SU-DHL-6 (cell line): ENCODE data around the gene MEGF6.

ENCODE experiments used
- H2AFZ ChIP-seq: fragments of 200-600 bp; sonication (generic); 2 replicates; pipeline ENCODE4 v1.6.1; 2014; ENCODE audit warnings: low read depth, mild to moderate bottlenecking, moderate library complexity, mixed read lengths, antibody characterized with exemption, low read length; ENCODE audit not compliant: severe bottlenecking
- H3F3A ChIP-seq: fragments of 200-600 bp; shearing (Covaris generic); 2 replicates; pipeline ENCODE4 v1.6.0; 2016; ENCODE audit warnings: antibody characterized with exemption, mild to moderate bottlenecking; ENCODE audit not compliant: insufficient read depth
- H3K27ac ChIP-seq: fragments of 200-600 bp; sonication (generic); 2 replicates; pipeline ENCODE4 v1.5.1; 2016; ENCODE audit warnings: low read depth, mild to moderate bottlenecking, low read length, moderate library complexity, mixed read lengths
- H3K27me3 ChIP-seq: fragments of 200-600 bp; sonication (generic), shearing (Covaris generic); 2 replicates; pipeline ENCODE4 v1.6.0; 2014; ENCODE audit warnings: mild to moderate bottlenecking, low read length
- H3K36me3 ChIP-seq: fragments of 200-600 bp; sonication (generic); 2 replicates; pipeline ENCODE4 v1.6.1; 2014; ENCODE audit warnings: mild to moderate bottlenecking, low read length, mixed read lengths
- H3K4me2 ChIP-seq: fragments of 300-600, 200-600 bp; shearing (Covaris generic), sonication (generic); 2 replicates; pipeline ENCODE4 v1.6.0; 2014; ENCODE audit warnings: low read length, low read depth, mild to moderate bottlenecking; ENCODE audit not compliant: poor library complexity, severe bottlenecking
- H3K4me3 ChIP-seq: fragments of 200-600 bp; sonication (generic); 2 replicates; pipeline ENCODE4 v1.5.1; 2014; ENCODE audit warnings: antibody characterized with exemption, low read length, mild to moderate bottlenecking, mixed read lengths; ENCODE audit not compliant: insufficient read depth, poor library complexity, severe bottlenecking
- H3K79me2 ChIP-seq: fragments of 200-600 bp; sonication (generic); 2 replicates; pipeline ENCODE4 v1.6.1; 2014; ENCODE audit warnings: mild to moderate bottlenecking, low read length, moderate library complexity; ENCODE audit not compliant: insufficient read depth
- H3K9ac ChIP-seq: fragments of 200-600 bp; sonication (generic); 2 replicates; pipeline ENCODE4 v1.7.0; 2014; ENCODE audit warnings: mild to moderate bottlenecking, low read length
- H3K9me2 ChIP-seq: fragments of 200-600 bp; sonication (generic); replicated peaks from 2 replicates; pipeline ENCODE4 v1.6.1; 2014; ENCODE audit warnings: low read length; ENCODE audit not compliant: insufficient read depth
- H3K9me3 ChIP-seq: fragments of 200-600 bp; sonication (generic); 2 replicates; pipeline ENCODE4 v1.6.1; 2014; ENCODE audit warnings: low read length, mixed read lengths; ENCODE audit not compliant: insufficient read depth
- H4K20me1 ChIP-seq: fragments of 200-600 bp; sonication (generic); 2 replicates; pipeline ENCODE4 v1.6.1; 2014; ENCODE audit warnings: low read depth, mild to moderate bottlenecking, antibody characterized with exemption, low read length, moderate library complexity, mixed read lengths
- EZH2phosphoT487 ChIP-seq: fragments of 200-600 bp; sonication (generic), shearing (Covaris generic); conservative IDR thresholded peaks from 2 replicates; pipeline ENCODE4 v1.6.1; 2018; ENCODE audit warnings: mild to moderate bottlenecking, antibody characterized with exemption, low read length, moderate library complexity, mixed read lengths
- TF ChIP-seq, protein P1 (sequence below): fragments of 200-600 bp; sonication (generic); IDR thresholded peaks from one replicate; pipeline ENCODE4 v1.5.1; 2017; ENCODE audit warnings: antibody characterized with exemption, mild to moderate bottlenecking, low read length, moderate library complexity; ENCODE audit not compliant: insufficient read depth, poor library complexity, severe bottlenecking

The MEGF6 gene

GRCh38 chr1:3510136-3510955 lies 101.0 kb downstream of the MEGF6 start:
- Histone ChIP-seq H3K4me2 (no peak overlapping the region), H3K9me2 (no peaks in the 10 kb centered on the region), H4K20me1 (no peaks in the 10 kb centered on the region), H2AFZ (no peak overlapping the region), H3K36me3 (no peaks in the 10 kb centered on the region), H3K27ac (no peak overlapping the region), H3K27me3 (no peaks in the 10 kb centered on the region), H3K4me3 (no peak overlapping the region), H3K9ac (no peak overlapping the region), H3K79me2 (no peaks in the 10 kb centered on the region), H3K9me3 (no peaks in the 10 kb centered on the region), H3F3A (no peaks in the 10 kb centered on the region)
- TF ChIP-seq, protein P1, sequence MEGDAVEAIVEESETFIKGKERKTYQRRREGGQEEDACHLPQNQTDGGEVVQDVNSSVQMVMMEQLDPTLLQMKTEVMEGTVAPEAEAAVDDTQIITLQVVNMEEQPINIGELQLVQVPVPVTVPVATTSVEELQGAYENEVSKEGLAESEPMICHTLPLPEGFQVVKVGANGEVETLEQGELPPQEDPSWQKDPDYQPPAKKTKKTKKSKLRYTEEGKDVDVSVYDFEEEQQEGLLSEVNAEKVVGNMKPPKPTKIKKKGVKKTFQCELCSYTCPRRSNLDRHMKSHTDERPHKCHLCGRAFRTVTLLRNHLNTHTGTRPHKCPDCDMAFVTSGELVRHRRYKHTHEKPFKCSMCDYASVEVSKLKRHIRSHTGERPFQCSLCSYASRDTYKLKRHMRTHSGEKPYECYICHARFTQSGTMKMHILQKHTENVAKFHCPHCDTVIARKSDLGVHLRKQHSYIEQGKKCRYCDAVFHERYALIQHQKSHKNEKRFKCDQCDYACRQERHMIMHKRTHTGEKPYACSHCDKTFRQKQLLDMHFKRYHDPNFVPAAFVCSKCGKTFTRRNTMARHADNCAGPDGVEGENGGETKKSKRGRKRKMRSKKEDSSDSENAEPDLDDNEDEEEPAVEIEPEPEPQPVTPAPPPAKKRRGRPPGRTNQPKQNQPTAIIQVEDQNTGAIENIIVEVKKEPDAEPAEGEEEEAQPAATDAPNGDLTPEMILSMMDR: no peak
- TF ChIP-seq EZH2phosphoT487: no peak

DNA sequence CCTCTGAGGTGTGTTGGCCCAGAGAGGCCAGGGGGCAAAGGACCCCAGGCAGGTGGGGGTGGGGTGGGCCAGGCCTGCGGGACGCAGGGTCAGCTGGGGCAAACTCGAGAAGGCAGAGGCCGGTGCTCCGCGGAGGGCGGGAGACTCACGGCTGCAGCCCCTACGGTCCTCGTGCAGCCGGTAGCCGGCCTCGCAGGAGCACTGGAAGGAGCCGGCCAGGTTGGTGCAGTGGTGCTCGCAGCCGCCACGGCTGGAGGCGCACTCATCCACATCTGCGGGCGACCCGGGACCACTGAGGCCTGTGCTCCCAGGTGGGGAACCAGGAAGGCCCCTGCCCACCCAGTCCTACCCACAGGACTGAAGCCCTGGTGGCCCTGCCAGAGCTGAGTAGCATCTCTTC lies 101.6 kb downstream of the MEGF6 start:
- no peaks in the 10 kb centered on the region for H3K79me2 ChIP-seq
- H2AFZ ChIP-seq: no peak overlapping the region
- no peaks in the 10 kb centered on the region for H3K9me2 ChIP-seq
- no peak overlapping the region for H3K4me3 ChIP-seq
- TF ChIP-seq EZH2phosphoT487: no peak
- TF ChIP-seq, protein P1: no peak
- H3K4me2 ChIP-seq: no peak overlapping the region
- H3K9me3 ChIP-seq: no peaks in the 10 kb centered on the region
- H3K27ac ChIP-seq: no peak overlapping the region
- no peaks in the 10 kb centered on the region for H4K20me1 ChIP-seq
- no peaks in the 10 kb centered on the region for H3K36me3 ChIP-seq
- H3F3A ChIP-seq: no peaks in the 10 kb centered on the region
- H3K9ac ChIP-seq: no peak overlapping the region
- H3K27me3 ChIP-seq: no peaks in the 10 kb centered on the region

- TF ChIP-seq, protein P1: no peak
- TF ChIP-seq EZH2phosphoT487: no peak
Measured at GRCh38 chr1:3508757-3509415, 102.4 kb downstream of the MEGF6 start.

More at GRCh38 chr1:3508757-3509415, 102.4 kb downstream of the MEGF6 start:
- Histone ChIP-seq H3K36me3 (no peaks in the 10 kb centered on the region), H3K9me2 (no peaks in the 10 kb centered on the region), H3K4me2 (no peak overlapping the region), H4K20me1 (no peaks in the 10 kb centered on the region), H3F3A (no peaks in the 10 kb centered on the region), H3K27me3 (no peaks in the 10 kb centered on the region), H3K9me3 (no peaks in the 10 kb centered on the region), H3K27ac (no peak overlapping the region), H2AFZ (no peak overlapping the region), H3K79me2 (no peaks in the 10 kb centered on the region), H3K4me3 (no peak overlapping the region), H3K9ac (no peak overlapping the region)
